Neural progenitor cell (in vitro differentiated cells): Measurements from ENCODE around the gene SLX4IP. TPM values are rescaled to one million over a fixed set of nuclear protein-coding genes. Genes with fewer than 3 reads are reported as not detected.
A peak's percentile ranks its signal among the peaks of the same experiment; 100 is the strongest.

Experiments
- DNase-seq: peaks from one replicate; pipeline ENCODE4 v3.0.0-alpha.2; 2016; ENCODE audit warnings: low spot score
- H2AFZ ChIP-seq: fragments of 200-600 bp; sonication (generic); replicated peaks from 2 replicates; pipeline ENCODE4 v1.6.1; 2016; ENCODE audit warnings: antibody characterized with exemption
- H3F3A ChIP-seq: fragments of 200-600 bp; sonication (generic); 2 replicates; pipeline ENCODE4 v1.6.1; 2016; ENCODE audit warnings: antibody characterized with exemption, low read depth
- H3K27ac ChIP-seq: fragments of 200-600 bp; sonication (generic); 2 replicates; pipeline ENCODE4 v1.5.1; 2016; ENCODE audit warnings: mild to moderate bottlenecking
- H3K27me3 ChIP-seq: fragments of 200-600 bp; sonication (generic); 2 replicates; pipeline ENCODE4 v1.6.1; 2016; ENCODE audit warnings: mild to moderate bottlenecking, moderate library complexity
- H3K36me3 ChIP-seq: fragments of 200-600 bp; sonication (generic); 2 replicates; pipeline ENCODE4 v1.5.1; 2016
- H3K4me1 ChIP-seq: fragments of 200-600 bp; sonication (generic); 2 replicates; pipeline ENCODE4 v1.6.1; 2016; ENCODE audit warnings: mixed run types
- H3K4me2 ChIP-seq: fragments of 200-600 bp; sonication (generic); 2 replicates; pipeline ENCODE4 v1.6.1; 2016
- H3K4me3 ChIP-seq: fragments of 200-600 bp; sonication (generic); 2 replicates; pipeline ENCODE4 v1.5.1; 2016
- H3K79me2 ChIP-seq: fragments of 200-600 bp; sonication (generic); 2 replicates; pipeline ENCODE4 v1.6.1; 2016; ENCODE audit warnings: low read depth
- H3K9ac ChIP-seq: fragments of 200-600 bp; sonication (generic); 2 replicates; pipeline ENCODE4 v1.6.1; 2016
- H3K9me3 ChIP-seq: fragments of 200-600 bp; sonication (generic); 2 replicates; pipeline ENCODE4 v1.5.1; 2016; ENCODE audit warnings: low read depth
- H4K20me1 ChIP-seq: fragments of 200-600 bp; sonication (generic); 2 replicates; pipeline ENCODE4 v1.6.1; 2016; ENCODE audit warnings: low read depth
- H3K27ac Mint-ChIP-seq: 3 replicates; pipeline ENCODE4 v1.8.0; 2021; ENCODE audit warnings: mixed read lengths
- H3K27me3 Mint-ChIP-seq: 2 replicates; pipeline ENCODE4 v1.8.0; 2022; ENCODE audit warnings: low read depth, mild to moderate bottlenecking, inconsistent platforms, moderate library complexity, mixed read lengths; ENCODE audit not compliant: insufficient read depth
- H3K36me3 Mint-ChIP-seq: 3 replicates; pipeline ENCODE4 v1.8.0; 2021; ENCODE audit warnings: mixed read lengths
- H3K4me1 Mint-ChIP-seq: 3 replicates; pipeline ENCODE4 v1.8.0; 2021; ENCODE audit warnings: mixed read lengths
- H3K4me3 Mint-ChIP-seq: 3 replicates; pipeline ENCODE4 v1.8.0; 2021; ENCODE audit warnings: mild to moderate bottlenecking, moderate library complexity, mixed read lengths
- H3K9me3 Mint-ChIP-seq: 3 replicates; pipeline ENCODE4 v1.8.0; 2020; ENCODE audit warnings: mixed read lengths
- EZH2 ChIP-seq: fragments of 200-600 bp; sonication (generic); IDR thresholded peaks from 2 replicates; pipeline ENCODE4 v1.6.1; 2017; ENCODE audit warnings: antibody characterized with exemption, mild to moderate bottlenecking, moderate library complexity
- EZH2phosphoT487 ChIP-seq: fragments of 200-600 bp; sonication (generic); IDR thresholded peaks from 2 replicates; pipeline ENCODE4 v1.6.1; 2017; ENCODE audit warnings: antibody characterized with exemption
- total RNA-seq: library from RNA; depleted of rRNA; stranded (reverse); fragments of >200 nt; gene quantifications from 2 replicates; pipeline ENCODE4 v1.2.3, GENCODE V29; 2015; ENCODE audit warnings: low replicate concordance
- TF ChIP-seq, protein P1 (sequence below): fragments of 200-600 bp; sonication (generic); IDR thresholded peaks from 2 replicates; pipeline ENCODE4 v1.5.1; 2017; ENCODE audit warnings: antibody characterized with exemption, mild to moderate bottlenecking

The SLX4IP gene
- total RNA-seq, 1 donor from 2014 or later, result 9.5 TPM

DNA sequence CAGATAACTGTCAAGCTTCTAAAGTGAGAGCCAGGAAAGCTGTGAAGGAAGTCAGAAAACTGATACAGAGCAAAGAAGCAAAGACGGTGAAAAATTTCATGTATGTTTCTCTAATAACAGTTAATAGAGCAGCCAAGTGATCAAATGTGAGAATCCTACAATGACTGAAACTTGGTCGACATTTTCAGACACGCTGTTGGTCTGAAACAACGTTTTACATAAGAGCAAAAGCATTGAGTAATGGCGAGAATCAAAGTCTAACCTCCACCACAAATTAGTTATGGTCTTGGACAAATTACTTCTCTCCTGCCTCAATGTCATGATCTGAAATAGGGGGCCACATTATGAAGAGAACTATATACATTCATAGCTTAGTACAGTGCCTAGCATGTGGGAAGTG, 4.4 kb upstream of the SLX4IP start:
- Histone ChIP-seq H3K4me3 (no peak overlapping the region), H3K27ac (no peak overlapping the region), H3K4me2 (no peak overlapping the region), H3K36me3 (no peaks in the 10 kb centered on the region), H2AFZ (no peak overlapping the region), H3K9ac (no peak overlapping the region), H3F3A (peaks cover 19% of the 10 kb centered on the region), H3K9me3 (no peaks in the 10 kb centered on the region), H3K79me2 (peaks cover 87% of the 10 kb centered on the region), H3K27me3 (no peaks in the 10 kb centered on the region), H4K20me1 (peaks cover 37% of the 10 kb centered on the region), H3K4me1 (peaks cover 28% of the 10 kb centered on the region)
- TF ChIP-seq, protein P1, sequence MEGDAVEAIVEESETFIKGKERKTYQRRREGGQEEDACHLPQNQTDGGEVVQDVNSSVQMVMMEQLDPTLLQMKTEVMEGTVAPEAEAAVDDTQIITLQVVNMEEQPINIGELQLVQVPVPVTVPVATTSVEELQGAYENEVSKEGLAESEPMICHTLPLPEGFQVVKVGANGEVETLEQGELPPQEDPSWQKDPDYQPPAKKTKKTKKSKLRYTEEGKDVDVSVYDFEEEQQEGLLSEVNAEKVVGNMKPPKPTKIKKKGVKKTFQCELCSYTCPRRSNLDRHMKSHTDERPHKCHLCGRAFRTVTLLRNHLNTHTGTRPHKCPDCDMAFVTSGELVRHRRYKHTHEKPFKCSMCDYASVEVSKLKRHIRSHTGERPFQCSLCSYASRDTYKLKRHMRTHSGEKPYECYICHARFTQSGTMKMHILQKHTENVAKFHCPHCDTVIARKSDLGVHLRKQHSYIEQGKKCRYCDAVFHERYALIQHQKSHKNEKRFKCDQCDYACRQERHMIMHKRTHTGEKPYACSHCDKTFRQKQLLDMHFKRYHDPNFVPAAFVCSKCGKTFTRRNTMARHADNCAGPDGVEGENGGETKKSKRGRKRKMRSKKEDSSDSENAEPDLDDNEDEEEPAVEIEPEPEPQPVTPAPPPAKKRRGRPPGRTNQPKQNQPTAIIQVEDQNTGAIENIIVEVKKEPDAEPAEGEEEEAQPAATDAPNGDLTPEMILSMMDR, result no peak
- TF ChIP-seq EZH2phosphoT487, result no peak
- TF ChIP-seq EZH2, result no peak
- Mint-ChIP-seq H3K4me3 (no peak overlapping the region), H3K27ac (no peak overlapping the region), H3K27me3 (peaks cover 2% of the 10 kb centered on the region), H3K9me3 (peaks cover 2% of the 10 kb centered on the region), H3K36me3 (peaks cover 26% of the 10 kb centered on the region), H3K4me1 (peaks cover 25% of the 10 kb centered on the region)
- DNase-seq, result no peak

- no peak overlapping the region for H3K9ac ChIP-seq
- no peak for DNase-seq
- peaks cover 32% of the 10 kb centered on the region for H3K4me1 ChIP-seq
- peak overlapping the region; percentile 80 for H3K4me2 ChIP-seq
- no peaks in the 10 kb centered on the region for H3K36me3 ChIP-seq
- Mint-ChIP-seq H3K9me3 (peaks cover 2% of the 10 kb centered on the region), H3K27me3 (peaks cover 2% of the 10 kb centered on the region), H3K4me1 (peaks cover 30% of the 10 kb centered on the region), H3K27ac (no peak overlapping the region), H3K4me3 (peak overlapping the region; percentile 68), H3K36me3 (peaks cover 23% of the 10 kb centered on the region)
- no peak overlapping the region for H3K27ac ChIP-seq
- H3K4me3 ChIP-seq, result no peak overlapping the region
- peaks cover 85% of the 10 kb centered on the region for H3K79me2 ChIP-seq
- no peaks in the 10 kb centered on the region for H3K9me3 ChIP-seq
- TF ChIP-seq, protein P1, result no peak
- TF ChIP-seq EZH2, result no peak
- TF ChIP-seq EZH2phosphoT487, result no peak
- no peaks in the 10 kb centered on the region for H3K27me3 ChIP-seq
- peaks cover 19% of the 10 kb centered on the region for H3F3A ChIP-seq
- no peak overlapping the region for H2AFZ ChIP-seq
- H4K20me1 ChIP-seq, result peaks cover 30% of the 10 kb centered on the region
These were observed 3.0 kb upstream of the SLX4IP start for GRCh38 chr20:10432079-10432478.

GRCh38 chr20:10433014-10433622, 2.0 kb upstream of the SLX4IP start:
- H3K79me2 ChIP-seq, result peaks cover 82% of the 10 kb centered on the region
- Mint-ChIP-seq H3K4me1 (peaks cover 32% of the 10 kb centered on the region), H3K27ac (no peak overlapping the region)

More at GRCh38 chr20:10433014-10433622, 2.0 kb upstream of the SLX4IP start:
- Mint-ChIP-seq H3K27me3 (peaks cover 2% of the 10 kb centered on the region), H3K9me3 (peaks cover 2% of the 10 kb centered on the region), H3K4me3 (peak overlapping the region; percentile 94), H3K36me3 (peaks cover 21% of the 10 kb centered on the region)
- Histone ChIP-seq H3K4me3 (peak overlapping the region; percentile 69), H3K9ac (peak overlapping the region; percentile 49), H3K4me1 (peaks cover 32% of the 10 kb centered on the region), H3K27ac (no peak overlapping the region), H3K27me3 (no peaks in the 10 kb centered on the region), H3K4me2 (peak overlapping the region; percentile 80), H3K9me3 (no peaks in the 10 kb centered on the region), H3F3A (peaks cover 16% of the 10 kb centered on the region), H3K36me3 (no peaks in the 10 kb centered on the region), H4K20me1 (peaks cover 19% of the 10 kb centered on the region), H2AFZ (peak overlapping the region; percentile 99)
- TF ChIP-seq, protein P1, result no peak
- no peak for TF ChIP-seq EZH2
- no peak for TF ChIP-seq EZH2phosphoT487
- peak; percentile 14 for DNase-seq
